Stimulated activated CD8-positive, alpha-beta memory T cell treated with anti-CD3 and anti-CD28 coated beads, Interleukin-12 subunit alpha, Interleukin-12 subunit beta, amount 100 ng/mL, for 4 hours (primary cell): ENCODE measurements around the gene GUCY1B1.
"Not testable (repeated sequence)": the region's sequence is repeated elsewhere in the genome, so short reads cannot be mapped to it uniquely, and the experiment has no call there.

ENCODE experiments used
- DNase-seq: peaks from one replicate; pipeline ENCODE4 v3.0.0-alpha.2; 2020; ENCODE audit warnings: low read depth

The GUCY1B1 gene

DNA sequence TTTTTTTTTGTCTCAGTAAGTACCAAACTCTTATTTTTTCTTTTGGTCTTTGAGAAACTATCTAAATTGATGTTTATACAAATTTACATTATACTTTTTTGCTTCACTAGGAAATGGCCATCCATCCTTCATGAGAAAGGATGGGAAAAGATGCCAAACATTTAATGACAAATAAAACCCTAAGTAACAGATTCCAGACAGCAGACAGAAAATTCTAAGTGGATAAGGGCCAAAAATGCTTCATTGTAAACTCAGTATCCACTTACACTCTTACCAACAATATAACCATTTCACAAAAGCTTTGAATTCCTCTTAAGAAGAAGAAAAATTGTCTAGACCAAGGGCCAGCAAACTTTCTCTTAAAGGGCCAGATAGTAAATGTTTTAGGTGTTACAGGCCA lies 3.5 kb downstream of the GUCY1B1 start:
- no peak for DNase-seq

DNA sequence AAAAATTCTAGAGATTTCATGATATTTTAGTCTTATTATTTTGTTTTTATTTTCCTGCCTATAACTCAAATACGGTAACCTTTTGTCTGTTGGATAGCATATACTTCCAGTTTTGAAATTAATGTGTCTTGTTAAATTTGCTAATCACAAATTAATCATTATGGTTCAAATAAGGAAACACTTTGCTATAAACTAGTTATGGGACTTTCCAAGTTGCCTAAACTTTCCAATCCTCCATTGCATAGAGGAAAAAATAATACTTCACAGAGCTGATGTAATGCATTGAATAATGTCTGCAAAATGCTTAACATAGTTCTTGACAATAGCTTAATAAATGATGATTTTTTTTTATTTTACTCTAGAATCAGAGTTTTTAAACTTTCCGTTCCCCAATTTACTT lies 4.7 kb downstream of the GUCY1B1 start:
- no peak for DNase-seq

DNA sequence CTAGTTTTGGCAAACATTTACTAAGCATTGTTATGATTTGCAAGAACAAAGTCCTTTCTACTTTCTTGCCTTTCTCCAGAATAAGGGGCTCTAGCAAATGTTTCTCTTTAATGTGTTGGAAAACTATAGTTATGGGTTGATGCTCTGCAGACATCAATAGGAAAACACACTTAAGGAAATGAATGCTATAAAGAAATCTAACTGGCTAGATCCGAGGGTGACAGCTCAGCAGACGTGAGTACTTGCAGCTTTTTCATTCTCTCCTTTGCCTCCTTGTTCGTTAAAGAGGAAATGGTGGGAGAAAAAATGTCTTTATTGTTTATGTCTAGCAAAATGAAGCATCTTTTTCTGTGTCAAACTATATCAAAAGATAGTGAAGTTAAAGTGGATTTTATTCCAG lies 6.3 kb downstream of the GUCY1B1 start:
- DNase-seq: no peak

DNA sequence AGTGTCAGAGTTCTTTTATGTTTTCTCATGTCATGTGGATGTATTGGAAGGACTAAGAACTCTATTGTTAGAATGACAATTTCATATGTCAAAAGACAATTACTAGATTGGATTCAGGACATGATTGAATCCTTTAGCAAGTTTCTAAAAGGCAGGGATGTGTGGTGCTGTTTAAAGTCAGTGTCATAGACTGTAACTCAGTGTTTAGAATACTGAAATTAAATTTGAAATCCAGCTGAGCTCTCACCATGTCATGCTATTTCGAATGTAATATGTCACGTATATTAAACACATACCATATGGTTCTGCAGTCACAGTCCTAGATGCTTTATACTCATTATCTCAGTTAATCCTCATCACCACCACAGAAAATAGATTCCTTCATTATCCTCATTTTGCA lies 7.8 kb downstream of the GUCY1B1 start:
- DNase-seq: no peak

DNA sequence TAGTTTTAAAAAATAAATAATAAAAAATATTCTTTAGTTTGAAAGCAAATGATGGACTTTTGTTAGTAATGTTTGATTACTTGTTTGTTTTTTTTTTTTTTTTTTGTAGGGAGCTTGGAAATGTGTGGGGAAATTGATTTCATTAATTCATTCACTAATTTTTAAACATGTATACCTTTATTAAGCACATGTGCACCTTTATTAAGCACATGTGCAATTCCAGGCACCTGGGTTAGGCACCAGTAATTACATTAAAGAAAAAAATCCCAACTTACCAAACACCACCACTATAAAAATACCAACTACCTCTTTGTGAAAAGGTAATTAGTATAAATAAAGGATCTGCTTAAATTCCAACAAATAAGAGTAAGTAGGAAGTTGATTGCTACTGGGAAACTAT lies 9.5 kb downstream of the GUCY1B1 start:
- DNase-seq: no peak

DNA sequence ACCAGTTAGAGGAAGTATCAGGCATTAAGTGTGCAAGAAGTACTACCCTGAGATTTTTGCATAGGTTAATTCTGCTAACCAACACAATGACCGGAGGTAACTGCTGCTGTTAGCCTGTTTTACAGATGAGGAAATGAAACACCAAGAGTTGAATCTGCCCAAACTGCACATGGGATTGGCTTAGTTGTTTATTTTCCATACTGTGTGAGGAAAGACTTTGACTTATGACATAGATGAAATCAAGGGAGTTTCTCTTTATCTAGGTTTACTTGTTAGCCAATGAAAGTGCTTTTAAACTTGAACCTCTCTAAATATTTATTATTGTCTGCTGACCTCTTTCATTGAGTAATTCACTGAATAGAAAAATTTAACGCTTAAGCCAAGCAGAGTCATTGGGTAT lies 10.3 kb downstream of the GUCY1B1 start:
- no peak for DNase-seq

DNA sequence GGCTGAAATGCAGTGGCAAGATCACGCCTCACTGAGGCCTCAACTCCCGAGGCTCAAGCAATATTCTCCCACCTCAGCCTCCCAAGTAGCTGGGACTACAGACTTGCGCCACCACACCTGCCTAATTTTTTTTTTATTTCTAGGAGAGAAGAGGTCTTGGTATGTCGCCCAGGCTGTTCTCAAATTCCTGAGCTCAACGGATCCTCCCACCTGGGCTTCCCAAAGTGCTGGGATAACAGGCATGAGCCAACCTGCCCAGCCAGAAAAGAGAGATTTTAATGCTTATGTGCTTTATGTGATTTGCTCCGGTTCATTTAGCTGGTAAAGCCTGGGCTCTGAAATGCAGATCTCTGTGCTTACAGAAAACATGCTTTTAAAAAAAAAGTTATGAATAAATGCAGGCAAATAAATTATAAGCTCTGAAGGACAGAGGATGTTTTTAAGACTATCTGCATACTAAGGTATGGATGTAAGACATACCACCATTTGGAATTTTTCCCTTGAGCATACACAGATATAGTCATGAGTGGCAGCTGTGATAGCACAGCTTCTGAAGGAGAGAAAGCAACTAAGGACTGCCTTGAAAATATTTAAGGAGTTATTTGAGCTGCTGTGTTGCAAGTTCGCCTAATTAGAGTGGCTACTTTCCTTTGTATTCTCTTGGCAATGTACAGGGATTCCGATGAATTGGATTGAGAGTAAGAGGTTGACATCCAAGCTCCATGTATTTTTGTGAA lies 13.8 kb downstream of the GUCY1B1 start:
- no peak for DNase-seq

DNA sequence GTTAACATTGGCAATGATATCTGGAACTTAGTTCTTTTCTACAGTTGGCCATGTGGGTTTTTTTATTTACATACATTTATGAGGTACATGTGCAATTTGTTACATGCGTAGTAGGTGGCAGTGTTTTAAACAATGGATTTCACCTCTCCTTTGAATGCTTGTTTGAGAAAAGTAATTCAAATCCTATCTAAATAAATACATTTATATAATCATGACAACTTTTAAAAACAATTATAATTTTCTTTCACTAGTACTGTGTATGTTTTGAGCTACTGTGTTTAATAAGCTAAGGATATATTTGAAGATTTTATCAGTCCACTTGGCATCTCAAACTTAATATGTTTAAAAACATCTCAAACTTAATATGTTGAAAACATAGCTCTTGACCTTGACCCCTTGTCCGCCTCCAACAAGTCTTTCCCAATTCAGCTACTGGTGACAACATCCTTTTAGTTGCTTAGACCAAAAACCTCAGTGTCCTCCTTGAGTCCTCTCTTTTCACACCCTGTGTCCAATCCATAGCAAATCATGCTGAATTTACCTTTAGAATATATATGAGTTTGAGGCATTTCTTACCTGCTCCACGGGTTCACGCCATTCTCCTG lies 14.5 kb downstream of the GUCY1B1 start:
- DNase-seq: no peak

DNA sequence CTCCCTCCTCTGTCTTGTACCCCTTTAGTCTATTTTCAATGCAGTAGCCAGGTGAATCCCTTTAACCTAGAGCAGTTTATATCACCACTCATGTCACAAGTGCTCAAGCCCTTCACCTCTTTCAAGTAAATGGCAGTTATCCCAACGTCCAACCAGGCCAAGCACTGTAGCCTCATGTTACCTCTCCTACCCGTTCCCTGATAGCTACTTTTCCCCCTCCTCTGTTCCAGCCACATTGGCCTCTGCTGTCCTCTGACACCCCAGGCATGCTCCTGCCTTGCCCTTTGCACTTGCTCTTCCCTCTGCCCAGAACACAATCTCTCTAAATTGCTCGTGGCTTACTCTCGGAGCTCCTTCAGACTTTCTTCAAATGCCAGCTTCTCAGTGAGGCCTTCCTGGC lies 15.2 kb downstream of the GUCY1B1 start:
- no peak for DNase-seq

DNA sequence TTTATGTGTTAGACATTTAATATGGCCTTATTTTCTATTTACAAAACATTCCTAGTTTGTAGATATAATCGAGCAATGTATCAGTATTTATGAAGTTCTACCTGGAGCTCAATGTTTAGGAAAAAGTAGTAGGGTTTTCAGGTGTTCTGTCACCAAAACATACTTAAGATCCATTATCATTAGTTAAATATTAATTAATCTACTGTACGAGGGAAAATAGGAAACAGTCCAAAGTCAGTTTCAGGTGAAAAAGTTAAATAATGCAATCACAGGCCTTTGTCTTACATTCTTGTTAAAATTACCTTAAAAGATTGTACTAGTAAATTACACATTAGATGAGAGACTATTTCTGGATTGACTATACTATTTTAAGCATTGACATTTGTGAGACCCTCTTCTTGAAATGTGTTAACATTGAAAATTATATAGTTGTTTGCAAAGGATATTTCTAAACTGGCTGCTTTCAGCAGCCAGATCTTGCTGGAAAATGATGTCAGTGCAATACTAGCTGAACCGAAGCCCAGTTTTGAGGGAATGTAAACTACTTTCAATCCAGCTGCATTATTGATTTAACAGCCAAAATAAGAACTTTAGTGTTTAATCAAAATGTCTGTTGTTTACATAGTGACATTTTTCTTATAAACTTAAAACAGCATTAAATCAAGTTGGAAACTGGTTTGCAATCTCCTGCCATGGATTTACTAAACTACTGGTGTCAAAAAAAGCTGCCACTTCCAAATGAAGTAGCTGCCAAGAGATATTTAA lies 19.3 kb downstream of the GUCY1B1 start:
- no peak for DNase-seq

DNA sequence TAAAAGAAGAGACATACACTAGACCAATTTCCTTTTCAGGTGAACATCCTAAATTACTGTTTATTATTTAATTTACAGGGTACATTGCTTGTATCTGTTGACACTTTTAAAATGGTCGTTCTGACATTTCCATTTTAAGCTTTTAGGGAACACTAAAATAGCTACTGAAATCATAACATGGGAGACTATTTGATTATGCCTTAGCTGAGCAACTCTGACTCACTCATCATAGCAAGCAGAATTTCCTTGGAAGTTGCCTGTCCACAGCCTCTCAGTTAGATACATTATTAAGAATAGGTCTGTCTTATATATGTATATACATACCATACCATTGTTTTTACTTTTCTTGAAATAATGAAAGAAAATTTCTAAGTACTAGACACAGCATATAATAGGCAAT lies 22.0 kb downstream of the GUCY1B1 start:
- no peak for DNase-seq

DNA sequence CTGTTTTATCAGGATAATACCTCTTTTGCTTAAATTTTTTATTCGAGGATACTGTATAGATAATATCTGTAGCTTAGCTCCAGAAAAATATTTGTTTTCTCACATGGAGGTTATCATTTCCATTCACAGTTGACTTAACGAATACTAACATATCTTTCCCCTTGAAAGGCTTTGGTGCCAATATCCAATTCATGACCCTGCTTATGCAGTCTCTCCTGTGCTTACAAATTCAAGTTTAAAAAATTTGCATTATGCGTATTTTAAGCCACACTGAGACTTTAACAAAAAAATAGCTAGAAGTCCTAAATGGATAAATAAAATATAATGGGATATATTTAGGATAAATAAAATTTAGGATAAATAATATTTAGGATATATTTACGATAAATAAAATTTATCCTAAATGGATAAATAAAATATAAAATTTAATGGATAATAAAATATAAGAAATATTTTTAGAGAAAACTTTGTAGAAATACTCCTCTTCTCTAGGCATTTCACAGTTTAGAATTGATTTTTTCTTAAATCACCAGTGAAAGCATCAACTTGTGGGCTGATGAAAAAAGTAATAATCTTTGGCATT lies 22.5 kb downstream of the GUCY1B1 start:
- no peak for DNase-seq

DNA sequence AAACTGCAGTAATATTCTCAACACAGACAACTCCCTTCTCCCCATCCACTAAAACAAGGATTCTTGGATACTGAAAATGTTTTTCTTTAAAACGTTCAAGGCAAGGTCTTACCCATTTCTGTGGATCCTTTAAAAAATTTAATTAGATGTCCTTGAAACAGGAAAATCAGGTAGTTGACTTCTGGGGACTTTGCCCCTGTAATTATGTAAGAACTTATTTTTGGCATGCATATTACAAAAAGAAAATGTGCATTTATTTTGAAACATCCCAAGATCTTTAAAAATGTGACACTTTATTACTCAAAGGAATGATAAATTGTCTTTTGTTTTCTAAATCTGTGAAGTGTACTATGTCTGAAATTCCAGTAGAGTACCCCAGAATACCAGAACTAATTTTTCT lies 25.8 kb downstream of the GUCY1B1 start:
- no peak for DNase-seq

DNA sequence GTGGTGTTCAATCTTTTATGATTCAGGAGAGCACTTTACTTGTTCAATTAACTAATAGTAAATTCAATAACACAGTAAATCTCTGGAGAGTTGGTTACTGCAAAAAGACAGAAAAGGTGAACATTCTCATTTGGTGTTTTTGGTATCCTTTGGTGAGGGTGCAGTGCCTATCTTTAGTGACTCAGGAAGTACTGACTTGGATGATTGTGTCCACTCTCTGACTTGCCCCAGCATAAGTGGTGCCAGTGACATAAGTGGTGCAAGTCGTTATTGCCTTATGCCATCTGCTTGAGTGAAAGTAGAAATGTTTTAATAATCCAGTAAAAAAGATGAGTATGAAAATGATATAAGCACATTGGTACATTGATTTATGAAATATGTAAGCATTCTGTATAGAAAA lies 27.0 kb downstream of the GUCY1B1 start:
- no peak for DNase-seq

DNA sequence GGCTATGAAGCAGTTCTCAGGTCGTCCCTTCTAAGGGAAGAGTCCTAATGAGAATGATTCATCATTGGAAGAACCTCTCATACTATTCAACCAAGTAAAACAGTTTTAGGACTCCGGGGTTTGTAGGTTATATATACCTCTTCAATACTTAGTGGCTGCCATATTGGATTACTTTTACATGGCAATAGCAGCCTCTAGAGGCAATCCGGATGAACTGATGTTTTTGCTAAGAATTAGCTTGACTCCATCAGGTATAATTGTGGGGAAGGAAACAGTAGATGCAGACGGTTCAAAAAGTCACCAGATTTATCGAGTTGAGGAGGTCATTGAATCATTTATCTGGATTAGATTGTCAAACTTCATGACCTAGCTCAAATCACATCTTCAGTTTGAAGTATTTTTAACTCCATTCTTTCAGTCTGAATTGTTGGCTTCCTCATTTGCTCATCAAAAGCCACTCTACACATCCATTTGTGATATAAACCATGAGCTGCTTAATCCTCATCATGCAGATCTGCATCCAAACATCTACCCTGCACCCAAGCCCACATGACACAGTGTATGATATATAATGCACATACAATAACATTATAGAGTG lies 28.4 kb downstream of the GUCY1B1 start:
- DNase-seq: no peak

DNA sequence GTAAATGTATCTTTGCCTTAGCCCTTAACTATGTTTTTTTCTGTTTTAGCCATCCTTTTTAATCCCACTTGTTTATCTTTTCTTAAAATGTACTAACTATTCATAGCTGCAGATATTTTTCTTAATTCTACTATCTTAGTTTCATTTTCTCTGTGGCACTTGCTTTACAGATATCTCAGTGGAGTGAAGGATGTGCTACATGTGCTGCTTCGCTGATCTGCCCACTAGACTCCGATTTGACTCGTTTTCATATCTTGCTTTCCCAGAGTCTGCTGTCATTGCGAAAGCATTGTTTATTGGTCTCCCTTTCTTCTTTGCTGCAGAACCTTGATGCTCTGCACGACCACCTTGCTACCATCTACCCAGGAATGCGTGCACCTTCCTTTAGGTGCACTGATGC lies 30.6 kb downstream of the GUCY1B1 start:
- DNase-seq: no peak

DNA sequence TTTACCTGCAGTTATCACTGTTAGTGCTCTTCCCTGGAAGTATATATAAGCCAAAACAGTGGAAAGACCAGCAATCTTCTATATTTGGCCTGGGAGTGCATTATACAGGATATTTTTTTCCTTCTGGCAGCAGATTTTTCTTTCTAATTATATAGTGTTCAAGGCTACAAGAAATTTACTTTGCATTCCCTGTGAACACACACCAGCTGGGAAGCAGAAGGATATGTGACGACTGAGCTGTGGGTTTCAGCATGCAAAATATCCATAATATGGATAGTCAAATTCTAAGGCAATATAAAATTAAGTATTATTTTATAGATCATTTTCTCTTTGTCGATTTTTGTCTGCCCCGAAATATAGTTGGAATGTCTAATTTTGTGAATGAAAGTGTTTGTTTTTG lies 31.2 kb downstream of the GUCY1B1 start:
- no peak for DNase-seq

DNA sequence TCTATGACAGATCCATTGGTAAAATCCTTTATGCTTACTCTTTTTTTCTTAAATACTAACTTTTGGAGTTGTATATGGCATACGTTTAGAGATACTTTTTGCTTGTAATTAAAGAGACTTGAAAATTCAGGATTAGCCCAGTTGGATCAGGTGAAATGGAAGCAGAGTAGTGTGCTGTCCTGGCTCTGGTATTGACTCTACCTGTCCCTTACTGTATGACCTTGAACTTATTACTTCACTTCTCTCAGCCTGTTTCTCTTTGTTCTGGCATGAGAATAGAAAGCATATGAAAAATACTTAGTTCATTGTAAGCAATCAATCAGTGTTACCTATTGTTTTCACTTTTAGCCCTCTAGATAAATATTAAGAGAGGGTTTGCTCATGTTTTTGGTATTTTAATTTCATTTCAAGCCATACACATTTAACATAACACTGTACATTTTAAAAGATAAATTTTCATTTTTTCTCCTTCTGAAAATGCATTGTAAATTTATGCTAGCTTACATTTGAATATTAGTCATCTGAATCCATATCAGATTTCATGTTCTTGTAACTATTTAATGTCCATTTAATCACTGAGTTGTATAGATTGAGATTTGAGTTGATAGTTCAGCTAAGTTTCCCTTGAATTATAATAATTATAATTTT lies 35.9 kb downstream of the GUCY1B1 start:
- no peak for DNase-seq

DNA sequence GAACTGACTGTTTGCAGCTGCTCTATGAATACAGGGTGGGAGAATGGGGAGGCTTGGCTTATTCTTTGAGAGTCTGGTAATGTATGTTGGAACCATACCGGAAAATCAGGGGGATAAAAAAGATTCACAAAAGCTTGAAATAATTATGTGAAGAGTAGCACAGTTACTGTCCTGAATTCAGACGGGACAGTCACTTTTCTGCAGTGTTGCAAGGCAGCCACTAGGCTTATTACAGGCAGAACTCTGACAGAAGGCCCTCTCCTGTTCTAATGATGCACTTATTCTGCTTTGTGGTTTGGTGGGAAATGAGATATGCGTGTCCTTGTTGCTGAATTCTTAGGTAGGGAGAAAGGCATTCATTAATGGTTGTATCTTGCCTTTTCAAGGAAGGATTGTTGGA lies 37.2 kb downstream of the GUCY1B1 start:
- no peak for DNase-seq

DNA sequence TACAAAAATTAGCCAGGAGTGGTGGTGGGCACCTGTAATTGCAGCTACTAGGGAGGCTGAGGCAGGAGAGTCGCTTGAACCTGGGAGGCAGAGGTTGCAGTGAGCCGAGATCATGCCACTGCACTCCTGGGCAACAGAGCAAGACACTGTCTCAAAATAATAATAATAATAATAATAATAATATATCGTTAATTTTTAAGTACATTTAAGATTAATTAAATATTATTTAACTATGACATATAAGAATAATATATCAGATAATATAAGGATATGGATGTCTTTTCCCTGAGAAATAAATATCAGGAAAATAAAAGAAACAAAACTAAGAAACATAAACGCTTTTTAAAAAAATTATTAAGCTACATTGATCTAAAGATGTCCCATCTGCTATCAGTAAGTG lies 38.8 kb downstream of the GUCY1B1 start:
- DNase-seq: not testable (repeated sequence)

DNA sequence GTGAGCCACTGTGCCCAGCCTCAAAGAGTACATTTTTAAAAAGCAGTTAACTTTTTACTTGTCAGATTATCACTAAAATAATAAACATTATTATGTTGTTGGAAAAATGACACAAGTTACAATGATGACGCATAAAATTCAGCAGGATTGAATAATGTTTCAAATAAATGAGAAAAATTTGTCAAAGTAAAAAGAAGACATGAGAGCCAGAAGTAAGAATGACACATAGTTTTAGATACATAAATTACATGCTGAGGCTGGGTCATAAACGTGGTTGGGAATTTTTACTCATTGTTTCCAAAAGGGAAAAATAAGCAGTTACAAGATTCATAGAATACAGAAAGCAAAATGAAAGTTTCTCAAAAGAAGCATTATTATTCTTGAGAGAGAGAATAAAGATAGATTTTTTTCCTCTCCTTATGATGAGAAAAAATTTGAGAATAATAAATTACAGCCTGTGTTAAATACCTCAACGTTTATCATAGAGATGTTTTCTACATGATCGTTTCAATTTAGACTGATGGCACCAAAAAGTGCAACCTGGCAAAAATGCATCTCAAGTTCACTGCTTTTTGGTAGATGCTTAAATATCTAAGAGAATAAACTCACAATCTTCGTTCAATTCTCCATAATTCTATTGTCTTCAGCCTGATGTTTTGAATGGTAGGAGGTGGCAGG lies 40.4 kb downstream of the GUCY1B1 start:
- DNase-seq: no peak

DNA sequence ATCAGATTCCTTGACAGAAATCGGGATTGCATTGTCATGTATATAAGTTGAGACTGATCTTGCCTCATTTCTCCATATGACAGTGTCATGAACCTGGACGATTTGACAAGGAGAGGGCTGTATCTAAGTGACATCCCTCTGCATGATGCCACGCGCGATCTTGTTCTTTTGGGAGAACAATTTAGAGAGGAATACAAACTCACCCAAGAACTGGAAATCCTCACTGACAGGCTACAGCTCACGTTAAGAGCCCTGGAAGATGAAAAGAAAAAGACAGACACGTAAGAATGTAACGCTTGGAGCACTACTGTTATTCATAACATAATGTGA lies 40.9 kb downstream of the GUCY1B1 start:
- DNase-seq: no peak
